ENCODE results near the gene PHLDB3.

GRCh38 chr19:43502419-43502976 is 2.0 kb downstream of the PHLDB3 start:
- TF ChIP-seq CTCF (IDR thresholded peaks at IDR 0.05) = no peak
- no peak for TF ChIP-seq EP300 (IDR thresholded peaks at IDR 0.05; ENCODE audit: low read depth)
